H1 (cell line): ENCODE measurements around the gene TRABD2B. TPM values are rescaled to one million over a fixed set of nuclear protein-coding genes. Genes with fewer than 3 reads are reported as not detected.

Source experiments
- CTCF ChIA-PET: fragments of 300-600 bp; sonication (Branson Sonifier 250); formaldehyde crosslinking; loops from one replicate; lab custom pipeline; 2021; ENCODE audit not compliant: partially characterized antibody; lab: Charles Lee
- POLR2A ChIA-PET: fragments of 300-600 bp; sonication (Branson Sonifier 250); formaldehyde crosslinking; loops from one replicate; lab custom pipeline; 2021; ENCODE audit warnings: inconsistent platforms; ENCODE audit not compliant: partially characterized antibody; lab: Charles Lee
- DNase-seq, 2 experiments: peaks; one replicate each; pipeline versions ENCODE4 v3.0.0 to v3.0.0-alpha.2; 2010 to 2022; ENCODE audit warnings: low spot score in 2 of 2, low read depth in 1 of 2, mixed read lengths in 1 of 2
- FAIRE-seq: peaks from 2 replicates; lab custom pipeline; 2011; peaks lifted over from hg19 to GRCh38; lab: Jason Lieb, UNC
- H2AFZ ChIP-seq: 2 replicates; pipeline ENCODE4 v1.8.1; 2012; ENCODE audit warnings: low read length, inconsistent platforms
- H2AK5ac ChIP-seq: 2 replicates; pipeline ENCODE4 v1.6.1; 2013; ENCODE audit warnings: low read depth, low read length
- H2BK120ac ChIP-seq: replicated peaks from 2 replicates; pipeline ENCODE3; 2013; ENCODE audit warnings: low read depth, low read length, inconsistent platforms
- H2BK12ac ChIP-seq: 2 replicates; pipeline ENCODE4 v1.6.1; 2013; ENCODE audit warnings: low read depth, low read length
- H2BK15ac ChIP-seq: 2 replicates; pipeline ENCODE4 v1.6.1; 2013; ENCODE audit warnings: low read length
- H2BK20ac ChIP-seq: 2 replicates; pipeline ENCODE4 v1.6.1; 2013; ENCODE audit warnings: low read length
- H2BK5ac ChIP-seq: 2 replicates; pipeline ENCODE4 v1.6.1; 2013; ENCODE audit warnings: low read depth, low read length
- H3K14ac ChIP-seq: 2 replicates; pipeline ENCODE4 v1.6.1; 2013; ENCODE audit warnings: inconsistent platforms; ENCODE audit not compliant: insufficient read length
- H3K18ac ChIP-seq: 2 replicates; pipeline ENCODE4 v1.6.1; 2013; ENCODE audit warnings: low read length; ENCODE audit errors: extremely low read depth
- H3K23ac ChIP-seq: 2 replicates; pipeline ENCODE4 v1.6.1; 2013; ENCODE audit warnings: inconsistent platforms; ENCODE audit not compliant: insufficient read length
- H3K23me2 ChIP-seq: 2 replicates; pipeline ENCODE4 v1.6.1; 2013; ENCODE audit warnings: low read depth, low read length
- H3K27ac ChIP-seq: 2 replicates; pipeline ENCODE4 v1.6.1; 2011; ENCODE audit warnings: low read depth, low read length, inconsistent platforms
- H3K27me3 ChIP-seq, 4 experiments: replicated peaks in 1 of 4; 1 replicate in 1 of 4; 2 replicates in 3 of 4; pipeline versions ENCODE4 v1.6.1 to v1.8.1; 2011 to 2013; ENCODE audit warnings: low read length in 3 of 4, mild to moderate bottlenecking in 3 of 4, inconsistent platforms in 2 of 4, mixed read lengths in 2 of 4, moderate library complexity in 1 of 4; ENCODE audit not compliant: control insufficient read depth in 3 of 4, insufficient read depth in 3 of 4; ENCODE audit errors: extremely low read depth in 1 of 4
- H3K36me3 ChIP-seq, 4 experiments: 2 replicates each; pipeline versions ENCODE4 v1.6.1 to v1.8.1; 2011 to 2013; ENCODE audit warnings: mild to moderate bottlenecking in 4 of 4, low read length in 3 of 4, moderate library complexity in 2 of 4, control low read depth in 1 of 4, inconsistent platforms in 1 of 4; ENCODE audit not compliant: insufficient read depth in 4 of 4, control insufficient read depth in 2 of 4
- H3K4ac ChIP-seq: replicated peaks from 2 replicates; pipeline ENCODE3; 2013; ENCODE audit warnings: low read length, low read depth, mixed read lengths, inconsistent platforms; ENCODE audit not compliant: insufficient read length
- H3K4me1 ChIP-seq, 4 experiments: replicated peaks in 1 of 4; 1 replicate in 1 of 4; 2 replicates in 3 of 4; pipeline versions ENCODE4 v1.6.1 to v1.8.1; 2011 to 2013; ENCODE audit warnings: low read length in 3 of 4, inconsistent platforms in 2 of 4, mixed read lengths in 1 of 4; ENCODE audit not compliant: insufficient read depth in 4 of 4, control insufficient read depth in 3 of 4
- H3K4me2 ChIP-seq, 2 experiments: 2 replicates each; pipeline versions ENCODE4 v1.6.1 to v1.8.1; 2011 to 2013; ENCODE audit warnings: low read depth in 2 of 2, low read length in 2 of 2, control low read depth in 1 of 2, inconsistent platforms in 1 of 2, mild to moderate bottlenecking in 1 of 2; ENCODE audit not compliant: insufficient read depth in 1 of 2
- H3K4me3 ChIP-seq, 4 experiments: fragments of 200-600, 300-600 bp in 1 of 4; sonication (generic), shearing (Covaris generic), sonication (Bioruptor Twin) in 1 of 4; 2 replicates each; pipeline versions ENCODE4 v1.5.1 to v1.8.1; 2011 to 2016; ENCODE audit warnings: low read length in 4 of 4, low read depth in 3 of 4, control low read depth in 2 of 4, inconsistent platforms in 2 of 4, mild to moderate bottlenecking in 2 of 4, mixed read lengths in 1 of 4, moderate library complexity in 1 of 4; ENCODE audit not compliant: insufficient read depth in 2 of 4; ENCODE audit errors: extremely low read depth in 1 of 4
- H3K56ac ChIP-seq: replicated peaks from 2 replicates; pipeline ENCODE3; 2013; ENCODE audit warnings: low read depth, mild to moderate bottlenecking, mixed read lengths, low read length, inconsistent platforms; ENCODE audit not compliant: insufficient read length
- H3K79me1 ChIP-seq: 2 replicates; pipeline ENCODE4 v1.6.1; 2013; ENCODE audit warnings: low read depth, low read length, control low read depth
- H3K79me2 ChIP-seq, 2 experiments: 2 replicates each; pipeline versions ENCODE4 v1.6.1 to v1.8.1; 2012 to 2013; ENCODE audit warnings: low read length in 2 of 2, mild to moderate bottlenecking in 2 of 2, inconsistent platforms in 1 of 2; ENCODE audit not compliant: insufficient read depth in 2 of 2, control insufficient read depth in 1 of 2
- H3K9ac ChIP-seq, 4 experiments: replicated peaks in 1 of 4; 1 replicate in 1 of 4; 2 replicates in 3 of 4; pipeline versions ENCODE4 v1.6.1 to v1.8.1; 2011 to 2013; ENCODE audit warnings: low read depth in 3 of 4, low read length in 3 of 4, control low read depth in 2 of 4, mild to moderate bottlenecking in 2 of 4, moderate library complexity in 2 of 4, inconsistent platforms in 1 of 4; ENCODE audit errors: extremely low read depth in 1 of 4
- H3K9me3 ChIP-seq, 2 experiments: 2 replicates each; pipeline versions ENCODE4 v1.6.1 to v1.8.1; 2012 to 2013; ENCODE audit warnings: mild to moderate bottlenecking in 2 of 2, moderate library complexity in 2 of 2, control low read depth in 1 of 2, inconsistent platforms in 1 of 2, low read depth in 1 of 2, low read length in 1 of 2, mixed read lengths in 1 of 2; ENCODE audit not compliant: insufficient read depth in 2 of 2
- H4K20me1 ChIP-seq, 2 experiments: replicated peaks in 1 of 2; 2 replicates each; pipeline versions ENCODE3 to v1.8.1; 2011 to 2013; ENCODE audit warnings: inconsistent platforms in 2 of 2, low read length in 2 of 2, mild to moderate bottlenecking in 1 of 2; ENCODE audit not compliant: insufficient read depth in 2 of 2, control insufficient read depth in 1 of 2
- H4K5ac ChIP-seq: 2 replicates; pipeline ENCODE4 v1.6.1; 2013; ENCODE audit warnings: low read length, low read depth, mixed read lengths, inconsistent platforms; ENCODE audit not compliant: insufficient read length
- H4K8ac ChIP-seq: 2 replicates; pipeline ENCODE4 v1.8.0; 2013; ENCODE audit warnings: mild to moderate bottlenecking, moderate library complexity, low read length, inconsistent platforms; ENCODE audit not compliant: insufficient read depth; ENCODE audit errors: extremely low read depth
- H4K91ac ChIP-seq: replicated peaks from 2 replicates; pipeline ENCODE3; 2013; ENCODE audit warnings: low read length, mixed read lengths, inconsistent platforms; ENCODE audit not compliant: insufficient read length
- CREB1 ChIP-seq: IDR thresholded peaks from 2 replicates; pipeline ENCODE4 v1.6.1; 2012; ENCODE audit warnings: inconsistent platforms
- CTBP2 ChIP-seq: IDR thresholded peaks from 2 replicates; pipeline ENCODE4 v1.7.0; 2011; ENCODE audit warnings: borderline replicate concordance, mild to moderate bottlenecking, moderate library complexity, mixed read lengths, low read length; ENCODE audit not compliant: insufficient read depth, insufficient read length
- EZH2 ChIP-seq: fragments of 200-600 bp; sonication (generic); IDR thresholded peaks from 2 replicates; pipeline ENCODE4 v1.7.1; 2012; ENCODE audit warnings: low read depth, mild to moderate bottlenecking, moderate library complexity, low read length, inconsistent platforms; ENCODE audit not compliant: severe bottlenecking
- GTF2F1 ChIP-seq: IDR thresholded peaks from 2 replicates; pipeline ENCODE4 v1.6.1; 2012; ENCODE audit warnings: low read depth, low read length, improper control_type of control experiment, borderline replicate concordance
- PHF8 ChIP-seq: fragments of 200-600 bp; sonication (generic); conservative IDR thresholded peaks from 2 replicates; pipeline ENCODE4 v1.7.1; 2012; ENCODE audit warnings: low read depth, mild to moderate bottlenecking, inconsistent platforms, low read length, moderate library complexity
- RAD21 ChIP-seq, 2 experiments: IDR thresholded peaks in 1 of 2; conservative IDR thresholded peaks in 1 of 2; 2 replicates each; pipeline ENCODE4 v1.6.1; 2011; ENCODE audit warnings: low read depth in 2 of 2, low read length in 2 of 2, improper control_type of control experiment in 1 of 2, inconsistent platforms in 1 of 2, mild to moderate bottlenecking in 1 of 2, moderate library complexity in 1 of 2
- SP4 ChIP-seq: IDR thresholded peaks from 2 replicates; pipeline ENCODE4 v1.6.1; 2012; ENCODE audit warnings: low read length, inconsistent platforms
- TEAD4 ChIP-seq: IDR thresholded peaks from 2 replicates; pipeline ENCODE4 v1.6.1; 2012; ENCODE audit warnings: low read depth, low read length, inconsistent platforms, mixed read lengths
- ZNF274 ChIP-seq: IDR thresholded peaks from 2 replicates; pipeline ENCODE4 v1.7.0; 2012; ENCODE audit warnings: low read length, borderline replicate concordance; ENCODE audit errors: extremely low read depth
- WGBS, 2 experiments: shearing (Covaris generic) in 1 of 2; methylation state at CpG; one replicate each; pipeline versions ENCODE4 v1.1.6 to v1.1.7; 2013 to 2015; ENCODE audit warnings: low lambda C conversion rate in 2 of 2, mixed read lengths in 2 of 2, inconsistent platforms in 1 of 2, low coverage in 1 of 2, missing lambda C conversion rate in 1 of 2; ENCODE audit not compliant: insufficient replicate concordance in 2 of 2, insufficient coverage in 1 of 2, insufficient read length in 1 of 2; ENCODE audit errors: extremely low coverage in 1 of 2, missing lambda C conversion rate in 1 of 2; 5-methylcytosine and 5-hydroxymethylcytosine counted together
- polyA plus RNA-seq, 7 experiments: library from polyadenylated mRNA; depleted of rRNA in 3 of 7; stranded (reverse) in 5 of 7; unstranded in 2 of 7; fragments of >200 nt in 5 of 7; fragments of 200-250 nt in 2 of 7; gene quantifications; 1 replicate in 5 of 7; 2 replicates in 1 of 7; 4 replicates in 1 of 7; pipeline versions ENCODE4 v1.2.1 to v1.2.3, GENCODE V29; 2011 to 2013; ENCODE audit warnings: missing spikeins in 2 of 7, mixed read lengths in 2 of 7
- total RNA-seq: library from RNA; stranded (reverse); fragmentation: NEBNext Ultra II Directional; extraction: Animal tissue kit (Norgen Biotek cat#: 25700); gene quantifications from 2 replicates; pipeline ENCODE4 v1.2.1, GENCODE V29; 2021
- TF ChIP-seq, protein P1 (sequence below): IDR thresholded peaks from 2 replicates; pipeline ENCODE4 v1.6.1; 2011; ENCODE audit warnings: low read length, improper control_type of control experiment

Gene TRABD2B
- total and polyA plus RNA-seq, 2 of the 8 experiments (the other 6 are each of a cell fraction or from before 2014, with no cell fraction given), result 0.95 to 3.4 TPM

DNA sequence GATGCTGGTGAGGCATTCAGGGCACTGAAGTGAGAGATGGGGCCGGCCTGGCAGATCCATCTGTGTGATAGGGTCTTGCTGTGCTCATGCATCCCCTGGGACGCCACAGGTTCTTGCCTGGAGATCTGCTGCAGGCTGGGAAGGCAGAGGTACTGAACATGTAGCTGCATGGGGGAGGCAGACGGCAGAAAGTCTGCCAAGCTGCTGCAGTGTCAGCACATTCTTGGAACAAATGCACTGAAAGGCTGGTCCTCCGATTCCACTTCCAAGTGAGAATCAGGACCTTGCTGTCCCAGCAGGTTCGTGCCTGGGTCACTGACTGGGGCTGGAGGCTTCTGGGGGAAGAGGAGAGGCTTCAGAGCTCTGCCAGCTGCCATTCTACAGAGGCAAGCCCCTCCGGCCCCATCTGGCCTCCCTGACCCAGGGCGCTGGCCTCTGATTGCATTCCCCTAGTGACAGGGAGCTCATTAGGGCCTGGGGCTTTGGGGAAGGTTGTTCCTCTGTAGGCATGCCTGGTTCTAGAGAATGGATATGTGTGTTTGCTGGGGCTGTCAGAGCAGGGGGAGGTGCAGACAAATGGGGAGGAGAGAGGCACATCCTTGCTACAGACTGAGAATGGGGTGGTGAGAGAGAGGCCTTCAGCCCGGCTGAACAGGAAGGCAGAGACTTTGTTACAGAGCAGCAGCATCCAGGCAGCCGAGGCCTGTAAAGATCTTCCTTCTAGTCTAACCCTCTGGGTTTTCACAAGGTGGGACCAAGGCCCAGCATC lies 174.0 kb downstream of the TRABD2B start:
- Histone ChIP-seq H3K18ac (peak overlapping the region; percentile 48; the same call in 1 of the 2 replicates), H2BK120ac (no peak overlapping the region), H3K36me3 (no peaks in the 10 kb centered on the region), H2BK20ac (no peak overlapping the region), H4K91ac (peak overlapping the region; percentile 15), H3K23me2 (no peaks in the 10 kb centered on the region), H3K56ac (no peak overlapping the region), H2BK5ac (0 out of 2 replicates have a peak overlapping the region, but pooled peaks have one; percentile 35), H3K9me3 (no peaks in the 10 kb centered on the region), H3K27me3 (no peaks in the 10 kb centered on the region), H3K4me1 (peaks cover 0 to 6% (median 1%) of the 10 kb centered on the region in 4 experiments; a peak in 2 of 7 replicates), H3K27ac (no peak overlapping the region), H3K9ac (no peak overlapping the region), H2BK12ac (0 out of 2 replicates have a peak overlapping the region, but pooled peaks have one; percentile 17), H2AK5ac (no peak overlapping the region), H2BK15ac (no peak overlapping the region), H3K23ac (no peak overlapping the region), H3K79me1 (no peaks in the 10 kb centered on the region; the same call in none of the 2 replicates), H4K8ac (no peak overlapping the region; the same call in 1 of the 2 replicates), H4K5ac (no peak overlapping the region), H2AFZ (no peak overlapping the region), H3K4me3 (no peak overlapping the region), H3K14ac (no peak overlapping the region), H3K4me2 (no peak overlapping the region), H3K79me2 (no peaks in the 10 kb centered on the region), H3K4ac (no peak overlapping the region), H4K20me1 (peaks cover 0 to 6% of the 10 kb centered on the region in 2 experiments)
- ChIA-PET CTCF (interaction anchor here (0.8 to 2.5 kb wide), 6 partner anchors 19 to 630 kb away, joined by 3 to 6 read pairs (median 3); no protein-coding TSS in a partner anchor), POLR2A (interaction anchor here (1.1 kb wide), 1 partner anchor 9 kb away, joined by 4 read pairs; no protein-coding TSS in a partner anchor)
- WGBS, 2 experiments, result 80% methylated on average over 9 of the region's 9 CpGs; no CpG with 5 or more reads in 1 of the 2 experiments
- DNase-seq (no peak), FAIRE-seq (no peak)
- TF ChIP-seq RAD21 (IDR thresholded peaks at IDR 0.05 in 1 of 2, conservative IDR thresholded peaks at IDR 0.05 in 1 of 2; ENCODE audit: low read depth in 2 of 2, low read length in 2 of 2), result no peak
- TF ChIP-seq CREB1, result no peak
- TF ChIP-seq, protein P1, sequence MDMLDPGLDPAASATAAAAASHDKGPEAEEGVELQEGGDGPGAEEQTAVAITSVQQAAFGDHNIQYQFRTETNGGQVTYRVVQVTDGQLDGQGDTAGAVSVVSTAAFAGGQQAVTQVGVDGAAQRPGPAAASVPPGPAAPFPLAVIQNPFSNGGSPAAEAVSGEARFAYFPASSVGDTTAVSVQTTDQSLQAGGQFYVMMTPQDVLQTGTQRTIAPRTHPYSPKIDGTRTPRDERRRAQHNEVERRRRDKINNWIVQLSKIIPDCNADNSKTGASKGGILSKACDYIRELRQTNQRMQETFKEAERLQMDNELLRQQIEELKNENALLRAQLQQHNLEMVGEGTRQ, result no peak
- TF ChIP-seq EZH2, result no peak
- no peak for TF ChIP-seq CTBP2
- no peak for TF ChIP-seq PHF8
- TF ChIP-seq GTF2F1, result no peak
- no peak for TF ChIP-seq SP4
- no peak for TF ChIP-seq ZNF274
- no peak for TF ChIP-seq TEAD4
